T-helper 1 cell (primary cell): ENCODE results near the gene ZNF576.
A peak's percentile ranks its signal among the peaks of the same experiment; 100 is the strongest.
"Not testable (repeated sequence)": the region's sequence is repeated elsewhere in the genome, so short reads cannot be mapped to it uniquely, and the experiment has no call there.

Source experiments
- DNase-seq, 5 donors: peaks; one replicate each; pipeline ENCODE4 v3.0.0-alpha.2; 2012 to 2020
- total RNA-seq, 4 donors: gene quantifications; one replicate each; lab custom pipeline; 2026; lab: John Stamatoyannopoulos, UW

Gene ZNF576, protein sequence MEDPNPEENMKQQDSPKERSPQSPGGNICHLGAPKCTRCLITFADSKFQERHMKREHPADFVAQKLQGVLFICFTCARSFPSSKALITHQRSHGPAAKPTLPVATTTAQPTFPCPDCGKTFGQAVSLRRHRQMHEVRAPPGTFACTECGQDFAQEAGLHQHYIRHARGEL
- total RNA-seq, result 4.0 to 9.1 (median 7.6) reads per million in 4 donors

GRCh38 chr19:43595999-43596841 lies at the start of gene ZNF576, which contains the start of gene IRGQ:
Gene ZNF576, plus strand, starts transcription at chr19:43596595. Its CDS starts 514 bp downstream, at chr19:43597109.
Gene IRGQ, minus strand, starts transcription at chr19:43596134. Its CDS starts 796 bp downstream, at chr19:43595338.
- peak; percentile 100 for DNase-seq

DNA sequence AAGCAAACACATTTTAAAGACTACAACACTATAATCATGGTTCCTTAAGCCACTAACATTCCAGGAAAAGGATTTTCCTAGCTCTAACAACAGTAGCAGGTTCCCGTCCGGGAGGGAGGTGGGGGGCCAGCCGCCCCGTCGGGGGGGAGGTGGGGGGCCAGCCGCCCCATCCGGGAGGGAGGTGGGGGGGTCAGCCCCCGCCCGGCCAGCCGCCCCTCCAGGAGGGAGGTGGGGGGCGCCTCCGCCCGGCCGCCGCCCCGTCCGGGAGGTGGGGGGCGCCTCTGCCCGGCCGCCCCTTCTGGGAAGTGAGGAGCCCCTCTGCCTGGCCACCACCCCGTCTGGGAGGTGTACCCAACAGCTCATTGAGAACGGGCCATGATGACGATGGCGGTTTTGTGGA lies 48.5 kb upstream of the ZNF576 start:
- DNase-seq, result not testable (repeated sequence)

- DNase-seq, result no peak
Measured at GRCh38 chr19:43548706-43549105, 47.7 kb upstream of the ZNF576 start.

GRCh38 chr19:43551399-43552197 lies 44.8 kb upstream of the ZNF576 start:
- DNase-seq, result no peak

GRCh38 chr19:43552198-43552450 lies 44.3 kb upstream of the ZNF576 start:
- no peak for DNase-seq

GRCh38 chr19:43552616-43553015 lies 43.8 kb upstream of the ZNF576 start:
- DNase-seq, result no peak

GRCh38 chr19:43553656-43554055 lies 42.7 kb upstream of the ZNF576 start:
- no peak for DNase-seq

DNA sequence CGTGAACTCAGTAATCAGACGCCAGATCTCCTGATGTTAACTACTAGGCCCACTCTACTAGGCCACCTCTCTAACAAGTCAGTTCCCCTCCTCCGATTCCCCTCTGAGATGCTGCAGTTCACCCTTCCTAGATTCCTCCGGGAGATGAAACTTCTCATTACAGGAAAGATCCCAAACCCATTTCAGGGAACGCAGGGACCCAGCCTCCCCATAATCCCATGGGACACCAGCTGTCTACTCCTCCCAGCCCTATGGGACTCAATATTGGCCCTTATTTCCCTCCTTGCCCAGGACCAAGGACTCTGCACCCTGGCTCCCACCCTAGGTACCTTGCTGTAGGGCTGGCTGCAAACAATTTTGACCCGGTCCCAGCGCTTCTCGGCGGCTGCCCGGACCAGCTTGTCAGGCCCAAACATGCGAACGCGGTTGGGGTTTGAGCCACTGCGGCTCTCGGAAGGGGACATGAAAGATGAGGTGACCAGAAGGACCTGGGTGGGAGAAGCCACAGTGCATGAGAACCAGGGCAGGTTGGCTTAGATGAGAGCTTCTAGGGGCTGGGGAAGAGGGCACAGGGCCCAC lies 42.0 kb upstream of the ZNF576 start:
- DNase-seq, result no peak

GRCh38 chr19:43555185-43555770 lies 41.1 kb upstream of the ZNF576 start:
- DNase-seq, result peak; percentile 52 to 83 (median 74)

DNA sequence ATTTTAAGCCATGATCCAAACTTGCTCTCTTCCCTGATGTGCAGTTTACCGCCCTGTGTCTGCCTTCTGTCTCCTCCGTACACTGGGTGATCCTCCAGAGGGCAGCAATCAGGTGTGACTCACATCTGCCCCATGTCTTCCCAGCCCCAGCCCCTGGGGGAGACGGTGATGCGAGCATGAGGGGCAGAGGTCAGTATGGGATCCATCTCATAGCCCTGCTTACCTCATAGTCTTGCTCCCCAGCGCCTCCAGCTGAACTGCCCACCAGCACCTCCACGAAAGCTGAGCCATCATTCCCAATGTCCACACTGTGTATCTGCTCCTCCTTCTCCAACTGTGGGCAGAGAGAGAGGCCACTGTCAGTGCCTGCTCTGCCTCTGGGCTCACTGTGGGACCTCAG lies 35.7 kb upstream of the ZNF576 start:
- no peak for DNase-seq

DNA sequence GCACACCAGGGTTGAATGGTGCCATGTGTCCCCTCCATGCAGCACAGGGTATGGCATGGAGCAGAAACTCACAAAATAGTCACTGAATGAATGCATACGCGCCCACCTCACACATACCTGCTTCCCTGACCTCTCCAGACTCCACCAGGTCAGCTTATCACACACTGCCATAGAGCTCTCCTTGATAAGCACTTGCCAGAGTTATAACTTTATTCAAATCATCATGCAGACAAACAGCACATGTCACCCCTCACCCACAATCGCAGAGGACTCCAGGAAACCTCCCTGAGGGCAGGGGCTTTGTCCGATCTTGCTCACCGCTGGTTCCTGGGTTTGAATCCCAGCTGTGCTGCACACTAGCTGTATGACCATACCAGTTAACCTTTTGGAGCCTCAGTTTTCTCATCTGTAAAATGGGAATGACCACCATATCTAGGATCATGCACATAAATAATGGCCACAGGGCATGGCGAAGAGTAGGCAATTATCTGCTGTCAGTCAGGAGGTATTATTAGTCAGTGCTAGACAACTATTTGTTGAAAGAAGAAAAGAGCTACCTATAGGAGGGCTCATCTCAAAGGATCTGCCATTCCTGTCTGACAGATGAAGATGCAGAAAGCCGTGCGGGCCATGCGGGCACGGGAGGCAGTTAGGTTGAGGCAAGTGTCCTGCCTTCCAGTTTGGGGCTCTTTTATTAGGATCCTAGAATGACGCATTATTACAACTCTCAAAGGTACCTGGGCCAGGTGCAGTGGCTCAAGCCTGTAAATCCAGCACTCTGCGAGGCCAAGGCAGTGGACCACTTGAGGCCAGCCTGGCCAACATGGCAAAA lies 35.0 kb upstream of the ZNF576 start:
- no peak for DNase-seq

DNA sequence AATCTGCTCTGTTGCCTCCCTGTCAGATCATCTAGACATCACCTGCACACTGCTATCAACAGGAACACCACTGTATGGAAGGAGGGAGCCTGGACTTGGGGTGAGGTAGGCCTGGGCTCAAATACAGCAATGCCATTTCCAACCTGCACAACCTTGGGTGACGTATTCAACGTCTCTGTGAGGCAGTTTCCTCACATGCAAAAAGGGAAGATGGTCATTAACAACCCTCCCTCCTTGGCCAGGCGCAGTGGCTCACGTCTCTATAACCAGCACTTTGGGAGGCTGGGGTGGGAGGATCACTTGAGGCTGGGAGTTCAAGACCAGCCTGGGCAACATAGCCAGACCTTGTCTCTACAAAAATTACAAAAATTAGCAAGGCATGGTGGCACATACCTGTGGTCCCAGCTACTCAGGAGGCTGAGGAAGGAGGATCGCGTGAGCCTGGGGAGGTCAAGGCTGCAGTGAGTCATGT lies 34.1 kb upstream of the ZNF576 start:
- DNase-seq, result peak in 1 of 5 donors; percentile 7

DNA sequence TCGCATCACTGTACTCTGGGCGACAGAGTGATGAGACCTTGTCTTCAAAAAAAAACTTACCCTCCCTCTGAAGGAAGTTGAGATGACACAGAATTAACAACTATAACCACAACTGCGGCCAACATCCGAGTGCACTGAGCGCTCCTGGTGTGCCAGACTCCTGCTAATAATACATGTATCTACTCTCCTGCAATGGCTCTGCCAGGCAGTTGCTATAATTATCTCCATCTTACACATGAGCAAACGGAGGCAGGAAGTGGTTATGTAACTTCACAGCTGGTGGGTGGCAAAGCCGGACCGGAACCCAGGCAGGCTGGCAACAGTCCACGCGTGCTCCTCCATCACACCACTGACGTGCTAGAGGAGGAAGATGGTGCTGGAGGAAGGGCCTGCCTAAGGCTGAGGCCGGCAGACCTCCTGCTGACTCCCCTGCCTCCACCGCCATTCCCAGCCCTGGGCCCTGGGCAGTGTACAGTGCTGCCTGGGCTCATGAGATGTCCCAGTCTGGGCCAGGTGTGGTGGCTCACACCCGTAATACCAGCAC lies 33.6 kb upstream of the ZNF576 start:
- DNase-seq, result peak; percentile 49 to 94 (median 66)

DNA sequence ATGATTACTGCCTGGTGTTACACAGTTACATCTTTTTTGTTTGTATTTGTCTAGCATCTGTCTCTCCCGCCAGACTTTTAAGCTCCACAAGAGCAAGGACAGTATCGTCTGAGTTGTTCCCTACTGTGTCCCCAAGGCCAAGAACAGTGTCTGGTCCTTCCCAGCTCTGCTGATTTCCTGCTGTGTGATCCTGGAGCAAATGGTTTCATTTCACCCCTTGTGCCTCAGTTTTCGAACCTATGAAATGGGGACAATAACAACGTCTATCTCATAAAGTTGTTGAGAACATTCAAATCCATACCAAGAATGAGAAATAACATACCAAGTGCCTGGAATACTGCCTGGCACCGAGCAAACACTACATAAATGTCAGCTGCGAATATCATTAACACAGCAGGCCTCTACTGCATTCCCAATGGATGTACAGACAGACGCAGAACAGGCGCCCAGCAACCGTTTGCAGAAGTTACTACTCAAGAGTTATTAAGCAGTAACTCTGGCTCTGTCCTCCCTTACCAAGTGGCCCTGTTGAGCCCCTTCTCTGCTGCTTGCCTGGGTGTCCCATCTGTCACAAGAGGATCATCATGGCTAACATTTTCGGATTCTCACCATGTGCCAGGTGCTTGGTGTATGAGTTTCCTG lies 32.5 kb upstream of the ZNF576 start:
- no peak for DNase-seq

- DNase-seq, result no peak
Measured at GRCh38 chr19:43564800-43565199, 31.6 kb upstream of the ZNF576 start.

DNA sequence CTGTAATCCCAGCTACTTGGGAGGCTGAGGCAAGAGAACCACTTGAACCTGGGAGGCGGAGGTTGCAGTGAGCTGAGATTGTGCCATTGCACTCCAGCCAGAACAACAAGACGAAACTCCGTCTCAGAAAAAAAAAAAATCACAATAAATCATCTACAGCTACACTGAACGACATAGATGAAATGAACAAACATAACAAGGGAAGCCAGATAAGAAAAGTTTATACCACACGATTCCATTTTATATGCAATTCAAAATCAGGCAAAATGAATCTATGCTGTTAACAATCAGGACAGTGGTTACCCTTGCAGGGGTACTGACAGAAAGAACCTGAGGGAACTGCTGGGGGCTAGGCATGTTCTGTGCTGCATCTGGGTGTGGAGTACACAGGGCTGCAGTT lies 26.7 kb upstream of the ZNF576 start:
- no peak for DNase-seq

DNA sequence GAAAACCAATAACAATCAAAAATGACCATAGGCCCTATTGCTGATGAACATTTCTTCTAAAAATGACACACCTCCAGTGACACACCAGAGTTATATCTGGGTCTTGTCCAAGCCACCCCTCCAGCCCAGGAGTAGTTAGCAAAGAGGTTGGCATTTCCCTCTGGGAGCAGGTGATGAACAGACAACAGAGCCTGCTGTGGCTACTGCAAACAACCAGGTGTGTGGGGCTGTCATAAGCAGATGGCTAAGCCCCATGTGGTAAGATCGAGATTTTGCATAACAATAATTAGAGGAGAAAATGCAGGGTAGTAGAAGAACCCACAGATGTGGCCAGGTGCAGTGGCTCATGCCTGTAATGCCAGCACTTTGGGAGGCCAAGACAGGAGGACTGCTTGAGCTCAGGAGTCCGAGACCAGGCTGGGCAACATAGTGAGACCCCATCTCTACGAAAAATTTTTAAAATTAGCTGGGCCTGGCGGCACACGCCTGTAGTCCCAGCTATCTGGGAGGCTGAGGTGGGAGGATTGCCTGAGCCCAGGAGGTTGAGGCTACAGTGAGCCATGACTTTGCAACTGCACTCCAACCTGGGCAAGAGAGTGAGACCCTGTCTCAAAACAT lies 26.1 kb upstream of the ZNF576 start:
- no peak for DNase-seq

- no peak for DNase-seq
Measured at GRCh38 chr19:43572171-43572588, 24.2 kb upstream of the ZNF576 start.

DNA sequence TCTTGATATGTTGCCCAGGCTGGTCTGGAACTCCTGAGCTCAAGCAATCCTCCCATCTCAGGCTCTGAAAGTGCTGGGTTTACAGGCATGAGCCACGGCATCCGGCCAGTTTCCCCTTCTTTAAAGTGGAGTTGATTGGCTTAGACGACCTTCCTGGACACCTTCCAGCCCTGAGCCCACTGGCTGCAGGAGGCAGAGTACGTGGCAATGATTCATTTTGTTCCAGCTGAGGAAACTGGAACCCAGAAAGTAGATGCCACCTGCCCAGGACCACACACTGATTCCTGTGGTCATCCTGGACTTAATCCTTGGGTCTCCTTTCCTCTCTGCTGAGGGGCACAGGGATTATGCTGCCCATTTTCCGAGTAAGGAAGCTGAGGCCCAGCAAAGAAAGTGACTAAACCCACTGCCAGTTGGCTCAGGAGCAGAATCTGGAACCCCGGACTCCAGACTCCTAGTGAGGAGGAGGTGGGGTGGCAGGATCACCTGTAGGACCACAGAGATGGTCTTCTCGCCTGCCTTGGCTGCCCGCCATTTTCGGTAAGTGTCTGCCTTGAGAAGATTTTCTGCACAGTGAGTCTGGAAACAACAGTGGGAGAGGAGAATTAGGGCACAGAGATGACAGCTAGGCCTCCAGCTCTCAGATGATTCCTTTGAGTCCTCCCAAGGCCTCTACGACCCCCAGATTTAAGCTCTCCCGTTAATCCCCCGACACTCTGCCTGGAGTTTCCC lies 21.8 kb upstream of the ZNF576 start:
- DNase-seq, result no peak
